Parathyroid adenoma (tissue), 2 donors: Measurements from ENCODE around the gene BCL11A.

Experiments used
- H2AFZ ChIP-seq: fragments of 300-600 bp; sonication (generic); one replicate; pipeline ENCODE4 v1.7.0; 2017; ENCODE audit warnings: antibody characterized with exemption, mild to moderate bottlenecking
- H3K27ac ChIP-seq: fragments of 300-600 bp; sonication (generic); one replicate; pipeline ENCODE4 v1.7.0; 2017
- H3K27me3 ChIP-seq: fragments of 300-600 bp; sonication (generic); one replicate; pipeline ENCODE4 v1.7.0; 2017; ENCODE audit warnings: low read length; ENCODE audit not compliant: control insufficient read depth, insufficient read depth
- H3K36me3 ChIP-seq: fragments of 300-600 bp; sonication (generic); one replicate; pipeline ENCODE4 v1.7.0; 2017; ENCODE audit warnings: low read length; ENCODE audit not compliant: control insufficient read depth, insufficient read depth
- H3K4me1 ChIP-seq: fragments of 300-600 bp; sonication (generic); one replicate; pipeline ENCODE4 v1.7.0; 2017; ENCODE audit warnings: control low read depth
- H3K4me2 ChIP-seq: fragments of 300-600 bp; sonication (generic); one replicate; pipeline ENCODE4 v1.7.0; 2017; ENCODE audit warnings: low read length
- H3K4me3 ChIP-seq: fragments of 300-600 bp; sonication (generic); one replicate; pipeline ENCODE4 v1.7.0; 2017; ENCODE audit warnings: low read depth, low read length
- H3K79me2 ChIP-seq: fragments of 300-600 bp; sonication (generic); one replicate; pipeline ENCODE4 v1.7.0; 2017; ENCODE audit warnings: control low read depth
- H3K9ac ChIP-seq: fragments of 300-600 bp; sonication (generic); one replicate; pipeline ENCODE4 v1.7.0; 2017; ENCODE audit warnings: mild to moderate bottlenecking
- H3K9me3 ChIP-seq: fragments of 300-600 bp; sonication (generic); one replicate; pipeline ENCODE4 v1.7.0; 2017; ENCODE audit warnings: low read length; ENCODE audit not compliant: control insufficient read depth
- CTCF ChIP-seq: fragments of 300-600 bp; sonication (generic); IDR thresholded peaks from one replicate; pipeline ENCODE4 v1.7.0; 2017; ENCODE audit warnings: antibody characterized with exemption, mild to moderate bottlenecking
- donor health status: primary hyperparathyroidism.

BCL11A gene

GRCh38 chr2:60510713-60511112, 42.7 kb downstream of the BCL11A start:
- H3K4me2 ChIP-seq: no peak overlapping the region
- H3K4me1 ChIP-seq: no peaks in the 10 kb centered on the region
- TF ChIP-seq CTCF: no peak
- no peak overlapping the region for H3K27ac ChIP-seq
- H3K4me3 ChIP-seq: no peak overlapping the region
- H3K36me3 ChIP-seq: no peaks in the 10 kb centered on the region
- no peak overlapping the region for H3K9ac ChIP-seq
- H3K27me3 ChIP-seq: no peaks in the 10 kb centered on the region
- no peak overlapping the region for H2AFZ ChIP-seq
- no peaks in the 10 kb centered on the region for H3K9me3 ChIP-seq
- no peaks in the 10 kb centered on the region for H3K79me2 ChIP-seq

GRCh38 chr2:60509066-60509465, 44.4 kb downstream of the BCL11A start:
- Histone ChIP-seq H3K36me3 (no peaks in the 10 kb centered on the region), H3K4me1 (no peaks in the 10 kb centered on the region), H3K4me3 (no peak overlapping the region), H3K79me2 (no peaks in the 10 kb centered on the region), H3K9me3 (no peaks in the 10 kb centered on the region), H3K9ac (no peak overlapping the region), H3K27ac (no peak overlapping the region), H3K27me3 (no peaks in the 10 kb centered on the region), H3K4me2 (no peak overlapping the region), H2AFZ (no peak overlapping the region)
- no peak for TF ChIP-seq CTCF

- no peak overlapping the region for H3K4me3 ChIP-seq
- H3K36me3 ChIP-seq: no peaks in the 10 kb centered on the region
- H3K4me1 ChIP-seq: no peaks in the 10 kb centered on the region
- no peak overlapping the region for H3K4me2 ChIP-seq
- no peak overlapping the region for H3K9ac ChIP-seq
- H3K27me3 ChIP-seq: no peaks in the 10 kb centered on the region
- H2AFZ ChIP-seq: no peak overlapping the region
- no peaks in the 10 kb centered on the region for H3K79me2 ChIP-seq
- no peak for TF ChIP-seq CTCF
- H3K27ac ChIP-seq: no peak overlapping the region
- H3K9me3 ChIP-seq: no peaks in the 10 kb centered on the region
Measured at GRCh38 chr2:60508339-60508917, 45.0 kb downstream of the BCL11A start.

- Histone ChIP-seq H3K79me2 (no peaks in the 10 kb centered on the region), H3K4me3 (no peak overlapping the region), H3K9ac (no peak overlapping the region), H3K9me3 (no peaks in the 10 kb centered on the region), H3K4me1 (no peaks in the 10 kb centered on the region), H3K4me2 (no peak overlapping the region), H3K36me3 (no peaks in the 10 kb centered on the region), H2AFZ (no peak overlapping the region), H3K27me3 (no peaks in the 10 kb centered on the region), H3K27ac (no peak overlapping the region)
- TF ChIP-seq CTCF: no peak
Measured at GRCh38 chr2:60507211-60507965, 46.1 kb downstream of the BCL11A start.

GRCh38 chr2:60505880-60506260, 47.6 kb downstream of the BCL11A start:
- Histone ChIP-seq H3K36me3 (no peaks in the 10 kb centered on the region), H2AFZ (no peak overlapping the region), H3K9ac (no peak overlapping the region), H3K79me2 (no peaks in the 10 kb centered on the region), H3K4me3 (no peak overlapping the region), H3K9me3 (no peaks in the 10 kb centered on the region), H3K27me3 (no peaks in the 10 kb centered on the region), H3K27ac (no peak overlapping the region), H3K4me2 (no peak overlapping the region), H3K4me1 (no peaks in the 10 kb centered on the region)
- no peak for TF ChIP-seq CTCF
